ENCODE measurements around the gene PGD.

PGD gene

DNA sequence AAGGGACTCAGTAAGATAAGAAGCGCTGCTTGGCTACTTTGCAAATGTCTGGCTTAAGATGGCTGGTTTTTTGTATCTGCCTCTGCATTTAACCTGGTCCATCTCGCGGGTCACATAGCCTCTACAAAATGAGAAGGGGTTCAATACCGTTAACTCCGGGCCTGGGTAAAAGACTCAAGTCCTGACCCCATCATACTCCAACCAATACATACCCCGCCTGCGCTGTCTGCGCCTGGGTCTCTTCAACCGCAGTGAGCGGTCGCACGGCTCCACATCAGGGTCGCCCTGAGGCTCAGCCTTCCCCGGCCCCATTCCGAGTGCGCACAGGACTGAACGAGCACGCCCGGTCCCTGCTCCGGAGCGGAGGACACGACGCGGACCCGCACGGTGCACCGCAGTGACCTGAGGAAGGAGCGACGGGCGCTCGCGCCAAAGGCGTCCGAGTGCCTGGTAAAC lies 558 bp upstream of the PGD start (continued):
- TF ChIP-seq, protein P1, sequence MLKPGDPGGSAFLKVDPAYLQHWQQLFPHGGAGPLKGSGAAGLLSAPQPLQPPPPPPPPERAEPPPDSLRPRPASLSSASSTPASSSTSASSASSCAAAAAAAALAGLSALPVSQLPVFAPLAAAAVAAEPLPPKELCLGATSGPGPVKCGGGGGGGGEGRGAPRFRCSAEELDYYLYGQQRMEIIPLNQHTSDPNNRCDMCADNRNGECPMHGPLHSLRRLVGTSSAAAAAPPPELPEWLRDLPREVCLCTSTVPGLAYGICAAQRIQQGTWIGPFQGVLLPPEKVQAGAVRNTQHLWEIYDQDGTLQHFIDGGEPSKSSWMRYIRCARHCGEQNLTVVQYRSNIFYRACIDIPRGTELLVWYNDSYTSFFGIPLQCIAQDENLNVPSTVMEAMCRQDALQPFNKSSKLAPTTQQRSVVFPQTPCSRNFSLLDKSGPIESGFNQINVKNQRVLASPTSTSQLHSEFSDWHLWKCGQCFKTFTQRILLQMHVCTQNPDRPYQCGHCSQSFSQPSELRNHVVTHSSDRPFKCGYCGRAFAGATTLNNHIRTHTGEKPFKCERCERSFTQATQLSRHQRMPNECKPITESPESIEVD (tag by site-specific recombination; IDR thresholded peaks at IDR 0.05): no peak
- no peak for TF ChIP-seq SP2 (tag by site-specific recombination; IDR thresholded peaks at IDR 0.05)
- peak; percentile 50; the same call in 1 of the 2 replicates for TF ChIP-seq BCL11A (tag by site-specific recombination; IDR thresholded peaks at IDR 0.05; ENCODE audit: low read depth)
- TF ChIP-seq ZNF223 (tag by site-specific recombination; IDR thresholded peaks at IDR 0.05): no peak
- TF ChIP-seq, protein P2, sequence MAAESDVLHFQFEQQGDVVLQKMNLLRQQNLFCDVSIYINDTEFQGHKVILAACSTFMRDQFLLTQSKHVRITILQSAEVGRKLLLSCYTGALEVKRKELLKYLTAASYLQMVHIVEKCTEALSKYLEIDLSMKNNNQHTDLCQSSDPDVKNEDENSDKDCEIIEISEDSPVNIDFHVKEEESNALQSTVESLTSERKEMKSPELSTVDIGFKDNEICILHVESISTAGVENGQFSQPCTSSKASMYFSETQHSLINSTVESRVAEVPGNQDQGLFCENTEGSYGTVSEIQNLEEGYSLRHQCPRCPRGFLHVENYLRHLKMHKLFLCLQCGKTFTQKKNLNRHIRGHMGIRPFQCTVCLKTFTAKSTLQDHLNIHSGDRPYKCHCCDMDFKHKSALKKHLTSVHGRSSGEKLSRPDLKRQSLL (tag by site-specific recombination; IDR thresholded peaks at IDR 0.05): no peak

- CTCF ChIA-PET: interaction anchor here (0.7 to 1.6 kb wide), 4 partner anchors 22 to 190 kb away, joined by 3 to 10 read pairs (median 4); partner anchors contain the start of gene CENPS
- Histone ChIP-seq H3K4me1 (ENCODE audit: control insufficient read depth, insufficient read depth, low read length) (peaks cover 2% of the 10 kb centered on the region; the same call in 1 of the 2 replicates), H3K27ac (ENCODE audit: extremely low read depth, low read depth, low read length) (peak overlapping the region; percentile 86), H3K4me3 (ENCODE audit: low read depth, low read length) (peak overlapping the region; percentile 62), H3K9me3 (ENCODE audit: control insufficient read depth, insufficient read depth, low read depth, low read length) (no peaks in the 10 kb centered on the region), H3K36me3 (ENCODE audit: control insufficient read depth in 2 of 2, insufficient read depth in 1 of 2, low read length in 2 of 2) (peaks cover 18 to 44% of the 10 kb centered on the region in 2 experiments)
- POLR2A ChIA-PET: interaction anchor here (0.5 to 2.2 kb wide), 7 partner anchors 9 to 443 kb away, joined by 3 to 10 read pairs (median 5); partner anchors contain the start of gene CENPS
- TF ChIP-seq, protein P3, sequence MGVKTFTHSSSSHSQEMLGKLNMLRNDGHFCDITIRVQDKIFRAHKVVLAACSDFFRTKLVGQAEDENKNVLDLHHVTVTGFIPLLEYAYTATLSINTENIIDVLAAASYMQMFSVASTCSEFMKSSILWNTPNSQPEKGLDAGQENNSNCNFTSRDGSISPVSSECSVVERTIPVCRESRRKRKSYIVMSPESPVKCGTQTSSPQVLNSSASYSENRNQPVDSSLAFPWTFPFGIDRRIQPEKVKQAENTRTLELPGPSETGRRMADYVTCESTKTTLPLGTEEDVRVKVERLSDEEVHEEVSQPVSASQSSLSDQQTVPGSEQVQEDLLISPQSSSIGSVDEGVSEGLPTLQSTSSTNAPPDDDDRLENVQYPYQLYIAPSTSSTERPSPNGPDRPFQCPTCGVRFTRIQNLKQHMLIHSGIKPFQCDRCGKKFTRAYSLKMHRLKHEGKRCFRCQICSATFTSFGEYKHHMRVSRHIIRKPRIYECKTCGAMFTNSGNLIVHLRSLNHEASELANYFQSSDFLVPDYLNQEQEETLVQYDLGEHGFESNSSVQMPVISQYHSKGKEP (tag by site-specific recombination; IDR thresholded peaks at IDR 0.05): 0 out of 2 replicates have a peak, but pooled peaks have one; percentile 38
- TF ChIP-seq HOXC10 (CRISPR knock-in tag; IDR thresholded peaks at IDR 0.05): no peak
- no peak for TF ChIP-seq YY1 (tag by site-specific recombination; IDR thresholded peaks at IDR 0.05)
- TF ChIP-seq ZNF561 (tag by site-specific recombination; IDR thresholded peaks at IDR 0.05; ENCODE audit: borderline replicate concordance): no peak
- no peak for TF ChIP-seq ZSCAN4 (tag by site-specific recombination; IDR thresholded peaks at IDR 0.05)
- no peak for TF ChIP-seq ZNF488 (tag by site-specific recombination; IDR thresholded peaks at IDR 0.05)
- peak; percentile 43; the same call in 1 of the 2 replicates for TF ChIP-seq EGR2 (tag by site-specific recombination; IDR thresholded peaks at IDR 0.05; ENCODE audit: low read depth)
- TF ChIP-seq ZNF747 (tag by site-specific recombination; IDR thresholded peaks at IDR 0.05): no peak
- TF ChIP-seq ZNF404 (tag by site-specific recombination; IDR thresholded peaks at IDR 0.05): no peak
- peak; percentile 17 for TF ChIP-seq KLF10 (tag by site-specific recombination; IDR thresholded peaks at IDR 0.05)
- TF ChIP-seq ZFP41 (tag by site-specific recombination; IDR thresholded peaks at IDR 0.05; ENCODE audit: borderline replicate concordance): no peak
- TF ChIP-seq TSHZ1 (tag by site-specific recombination; IDR thresholded peaks at IDR 0.05; ENCODE audit: borderline replicate concordance): no peak
- no peak for TF ChIP-seq ZNF621 (tag by site-specific recombination; IDR thresholded peaks at IDR 0.05)
- TF ChIP-seq ZNF660 (tag by site-specific recombination; IDR thresholded peaks at IDR 0.05): 0 out of 2 replicates have a peak, but pooled peaks have one; percentile 12
- TF ChIP-seq, protein P4, sequence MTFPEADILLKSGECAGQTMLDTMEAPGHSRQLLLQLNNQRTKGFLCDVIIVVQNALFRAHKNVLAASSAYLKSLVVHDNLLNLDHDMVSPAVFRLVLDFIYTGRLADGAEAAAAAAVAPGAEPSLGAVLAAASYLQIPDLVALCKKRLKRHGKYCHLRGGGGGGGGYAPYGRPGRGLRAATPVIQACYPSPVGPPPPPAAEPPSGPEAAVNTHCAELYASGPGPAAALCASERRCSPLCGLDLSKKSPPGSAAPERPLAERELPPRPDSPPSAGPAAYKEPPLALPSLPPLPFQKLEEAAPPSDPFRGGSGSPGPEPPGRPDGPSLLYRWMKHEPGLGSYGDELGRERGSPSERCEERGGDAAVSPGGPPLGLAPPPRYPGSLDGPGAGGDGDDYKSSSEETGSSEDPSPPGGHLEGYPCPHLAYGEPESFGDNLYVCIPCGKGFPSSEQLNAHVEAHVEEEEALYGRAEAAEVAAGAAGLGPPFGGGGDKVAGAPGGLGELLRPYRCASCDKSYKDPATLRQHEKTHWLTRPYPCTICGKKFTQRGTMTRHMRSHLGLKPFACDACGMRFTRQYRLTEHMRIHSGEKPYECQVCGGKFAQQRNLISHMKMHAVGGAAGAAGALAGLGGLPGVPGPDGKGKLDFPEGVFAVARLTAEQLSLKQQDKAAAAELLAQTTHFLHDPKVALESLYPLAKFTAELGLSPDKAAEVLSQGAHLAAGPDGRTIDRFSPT (tag by site-specific recombination; IDR thresholded peaks at IDR 0.05): no peak
- TF ChIP-seq, protein P5, sequence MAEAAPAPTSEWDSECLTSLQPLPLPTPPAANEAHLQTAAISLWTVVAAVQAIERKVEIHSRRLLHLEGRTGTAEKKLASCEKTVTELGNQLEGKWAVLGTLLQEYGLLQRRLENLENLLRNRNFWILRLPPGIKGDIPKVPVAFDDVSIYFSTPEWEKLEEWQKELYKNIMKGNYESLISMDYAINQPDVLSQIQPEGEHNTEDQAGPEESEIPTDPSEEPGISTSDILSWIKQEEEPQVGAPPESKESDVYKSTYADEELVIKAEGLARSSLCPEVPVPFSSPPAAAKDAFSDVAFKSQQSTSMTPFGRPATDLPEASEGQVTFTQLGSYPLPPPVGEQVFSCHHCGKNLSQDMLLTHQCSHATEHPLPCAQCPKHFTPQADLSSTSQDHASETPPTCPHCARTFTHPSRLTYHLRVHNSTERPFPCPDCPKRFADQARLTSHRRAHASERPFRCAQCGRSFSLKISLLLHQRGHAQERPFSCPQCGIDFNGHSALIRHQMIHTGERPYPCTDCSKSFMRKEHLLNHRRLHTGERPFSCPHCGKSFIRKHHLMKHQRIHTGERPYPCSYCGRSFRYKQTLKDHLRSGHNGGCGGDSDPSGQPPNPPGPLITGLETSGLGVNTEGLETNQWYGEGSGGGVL (tag by site-specific recombination; IDR thresholded peaks at IDR 0.05): no peak
Measured at GRCh38 chr1:10399444-10399941, 629 bp downstream of the PGD start.
